ENCODE results near the gene TIAM1. TPM values are rescaled to one million over a fixed set of nuclear protein-coding genes. Genes with fewer than 3 reads are reported as not detected.

Gene TIAM1
- 10 to 100 TPM in 5 of 9 donors, 1 to 10 TPM in 4; 6.5 to 33.3 (median 13.0) TPM for total RNA-seq
- 10 to 100 TPM in 2 of 3 donors, 1 to 10 TPM in 1; 7.4 to 20.8 (median 18.9) TPM for polyA plus RNA-seq
- long read RNA-seq, donor 1 = 0 reads
- long read RNA-seq, donor 2 = 0 reads
- long read RNA-seq, donor 3 = 0 reads
- long read RNA-seq, donor 4, full-length matches to known transcripts = 1 of 5 reads
- long read RNA-seq, donor 4, partial matches to known transcripts = 1 of 5 reads
- long read RNA-seq, donor 4, other reads (novel, unspliced or antisense) = 3 of 5 reads
- long read RNA-seq, donor 5, full-length matches to known transcripts = 2 of 8 reads
- long read RNA-seq, donor 5, partial matches to known transcripts = 6 of 8 reads
- long read RNA-seq, donor 5, other reads (novel, unspliced or antisense) = 0 of 8 reads
- long read RNA-seq, donor 6, full-length matches to known transcripts = 5 of 11 reads
- long read RNA-seq, donor 6, partial matches to known transcripts = 2 of 11 reads
- long read RNA-seq, donor 6, other reads (novel, unspliced or antisense) = 4 of 11 reads
- long read RNA-seq, donor 7 = 0 reads
- long read RNA-seq, donor 8 = 0 reads
- long read RNA-seq, donor 9 = 0 reads
- long read RNA-seq, donor 10, partial matches to known transcripts = 6 of 6 reads
- long read RNA-seq, donor 10, other reads (novel, unspliced or antisense) = 0 of 6 reads

- no peaks in the 10 kb centered on the region for H3K4me1 ChIP-seq (replicated peaks in 1 of 2)
- 1 to 6% (median 2%) methylated on average over 18 to 49 of the region's 49 CpGs for WGBS, 4 donors
- no peak for TF ChIP-seq CTCF (IDR thresholded peaks at IDR 0.05)
- no peak for TF ChIP-seq POLR2A (IDR thresholded peaks at IDR 0.05)
- H3K9me3 ChIP-seq (replicated peaks in 1 of 3) = no peaks in the 10 kb centered on the region
- H3K27ac ChIP-seq = peak within 1 kb of the TSS in 2 of 5 donors; percentile 34 to 50
- peaks cover 5% of the 10 kb centered on the region for H3K27me3 ChIP-seq
- H3K36me3 ChIP-seq (replicated peaks in 1 of 2) = no peaks in the 10 kb centered on the region
- H3K4me3 ChIP-seq = peak within 1 kb of the TSS in 1 of 4 donors; percentile 37
- peak in 6 of 7 donors; percentile 23 to 58 (median 40) for DNase-seq
- intact Hi-C loops (cut with DNase I) = no loop called here
Measured at GRCh38 chr21:31343680-31344480, at the start of gene TIAM1. Gene TIAM1 (minus strand): TSS chr21:31344261. CDS start chr21:31266972, 77,289 bp downstream.

- WGBS, 4 donors = 80 to 89% (median 85%) methylated on average over 11 to 20 of the region's 20 CpGs
- intact Hi-C loops (cut with DNase I) = no loop called here
- no peak for TF ChIP-seq POLR2A (IDR thresholded peaks at IDR 0.05)
- Histone ChIP-seq H3K4me1 (replicated peaks in 1 of 2) (no peaks in the 10 kb centered on the region), H3K27me3 (no peaks in the 10 kb centered on the region), H3K4me3 (no peak overlapping the region), H3K9me3 (replicated peaks in 1 of 3) (no peaks in the 10 kb centered on the region), H3K27ac (no peak overlapping the region), H3K36me3 (replicated peaks in 1 of 2) (no peaks in the 10 kb centered on the region)
- DNase-seq = no peak
Measured at GRCh38 chr21:31387560-31388186, 43.6 kb upstream of the TIAM1 start.

- 74 to 82% (median 77%) methylated on average over 4 to 5 of the region's 5 CpGs for WGBS, 4 donors
Measured at GRCh38 chr21:31386006-31386405, 41.9 kb upstream of the TIAM1 start.

More at GRCh38 chr21:31386006-31386405, 41.9 kb upstream of the TIAM1 start:
- DNase-seq = no peak
- H3K9me3 ChIP-seq (replicated peaks in 1 of 3) = no peaks in the 10 kb centered on the region
- no peaks in the 10 kb centered on the region for H3K27me3 ChIP-seq
- no peaks in the 10 kb centered on the region for H3K4me1 ChIP-seq (replicated peaks in 1 of 2)
- intact Hi-C loops (cut with DNase I) = no loop called here
- H3K27ac ChIP-seq = no peak overlapping the region
- TF ChIP-seq CTCF (IDR thresholded peaks at IDR 0.05) = no peak
- TF ChIP-seq POLR2A (IDR thresholded peaks at IDR 0.05) = no peak
- H3K36me3 ChIP-seq (replicated peaks in 1 of 2) = no peaks in the 10 kb centered on the region
- H3K4me3 ChIP-seq = no peak overlapping the region

All from adrenal gland (tissue), 19 donors.